ENCODE measurements around the gene CIB4.

CIB4 gene

DNA sequence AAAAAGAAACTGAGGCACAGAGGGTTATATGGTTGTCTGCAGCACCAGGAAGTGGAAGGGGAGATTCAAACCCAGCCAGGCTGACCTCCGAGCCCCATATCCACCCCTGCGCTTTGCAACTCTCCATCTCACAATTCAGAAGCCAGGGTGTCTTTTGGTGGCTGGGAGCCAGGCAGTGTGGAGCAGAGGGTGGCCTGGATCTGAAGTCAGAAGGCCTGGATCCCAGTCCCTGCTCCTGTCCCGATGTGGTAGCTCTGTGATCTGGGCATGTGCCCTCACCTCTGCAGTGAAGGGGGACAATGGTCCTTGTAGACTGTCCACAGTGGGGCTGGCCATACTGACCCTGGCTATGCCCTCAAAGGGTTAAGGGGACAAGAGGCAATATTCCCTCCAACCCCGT is 57.0 kb downstream of the CIB4 start:
- Histone ChIP-seq H3K4me3 (ENCODE audit: low read depth, low read length) (no peak overlapping the region), H3K27ac (no peak overlapping the region), H3K36me3 (replicated peaks) (no peaks in the 10 kb centered on the region), H3K27me3 (replicated peaks) (peaks cover 34% of the 10 kb centered on the region)
- in situ Hi-C loops (cut with HindIII; ENCODE audit: low pct_ligation_motif_present, low sequenced_read_pairs): loop anchor here (25.0 kb wide), 1 partner anchor 178 kb away; the partner anchor contains the start of gene SLC35F6
- TF ChIP-seq, protein P1, sequence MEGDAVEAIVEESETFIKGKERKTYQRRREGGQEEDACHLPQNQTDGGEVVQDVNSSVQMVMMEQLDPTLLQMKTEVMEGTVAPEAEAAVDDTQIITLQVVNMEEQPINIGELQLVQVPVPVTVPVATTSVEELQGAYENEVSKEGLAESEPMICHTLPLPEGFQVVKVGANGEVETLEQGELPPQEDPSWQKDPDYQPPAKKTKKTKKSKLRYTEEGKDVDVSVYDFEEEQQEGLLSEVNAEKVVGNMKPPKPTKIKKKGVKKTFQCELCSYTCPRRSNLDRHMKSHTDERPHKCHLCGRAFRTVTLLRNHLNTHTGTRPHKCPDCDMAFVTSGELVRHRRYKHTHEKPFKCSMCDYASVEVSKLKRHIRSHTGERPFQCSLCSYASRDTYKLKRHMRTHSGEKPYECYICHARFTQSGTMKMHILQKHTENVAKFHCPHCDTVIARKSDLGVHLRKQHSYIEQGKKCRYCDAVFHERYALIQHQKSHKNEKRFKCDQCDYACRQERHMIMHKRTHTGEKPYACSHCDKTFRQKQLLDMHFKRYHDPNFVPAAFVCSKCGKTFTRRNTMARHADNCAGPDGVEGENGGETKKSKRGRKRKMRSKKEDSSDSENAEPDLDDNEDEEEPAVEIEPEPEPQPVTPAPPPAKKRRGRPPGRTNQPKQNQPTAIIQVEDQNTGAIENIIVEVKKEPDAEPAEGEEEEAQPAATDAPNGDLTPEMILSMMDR (IDR thresholded peaks at IDR 0.05; ENCODE audit: low read depth, low read length, missing control alignments): no peak
- DNase-seq: no peak

GRCh38 chr2:26583381-26583911 is 57.7 kb downstream of the CIB4 start:
- H3K36me3 ChIP-seq (replicated peaks): no peaks in the 10 kb centered on the region
- H3K4me3 ChIP-seq (ENCODE audit: low read depth, low read length): no peak overlapping the region
- in situ Hi-C loops (cut with HindIII; ENCODE audit: low pct_ligation_motif_present, low sequenced_read_pairs): loop anchor here (25.0 kb wide), 1 partner anchor 179 kb away; the partner anchor contains the start of gene SLC35F6
- no peak overlapping the region for H3K27ac ChIP-seq
- no peak for DNase-seq
- H3K27me3 ChIP-seq (replicated peaks): peaks cover 30% of the 10 kb centered on the region
- TF ChIP-seq, protein P1 (IDR thresholded peaks at IDR 0.05; ENCODE audit: low read depth, low read length, missing control alignments): no peak

- no peak overlapping the region for H3K4me3 ChIP-seq (ENCODE audit: low read depth, low read length)
- TF ChIP-seq, protein P1 (IDR thresholded peaks at IDR 0.05; ENCODE audit: low read depth, low read length, missing control alignments): no peak
- H3K27me3 ChIP-seq (replicated peaks): peaks cover 29% of the 10 kb centered on the region
- no peak for DNase-seq
- no peak overlapping the region for H3K27ac ChIP-seq
- in situ Hi-C loops (cut with HindIII; ENCODE audit: low pct_ligation_motif_present, low sequenced_read_pairs): loop anchor here (25.0 kb wide), 1 partner anchor 179 kb away; the partner anchor contains the start of gene SLC35F6
- H3K36me3 ChIP-seq (replicated peaks): no peaks in the 10 kb centered on the region
Observed at GRCh38 chr2:26582890-26583289, 58.3 kb downstream of the CIB4 start.

- no peak for DNase-seq
- peaks cover 27% of the 10 kb centered on the region for H3K27me3 ChIP-seq (replicated peaks)
- H3K27ac ChIP-seq: no peak overlapping the region
- TF ChIP-seq, protein P1 (IDR thresholded peaks at IDR 0.05; ENCODE audit: low read depth, low read length, missing control alignments): no peak
- H3K36me3 ChIP-seq (replicated peaks): no peaks in the 10 kb centered on the region
- in situ Hi-C loops (cut with HindIII; ENCODE audit: low pct_ligation_motif_present, low sequenced_read_pairs): loop anchor here (25.0 kb wide), 1 partner anchor 180 kb away; the partner anchor contains the start of gene SLC35F6
- no peak overlapping the region for H3K4me3 ChIP-seq (ENCODE audit: low read depth, low read length)
Observed at GRCh38 chr2:26581991-26582842, 58.9 kb downstream of the CIB4 start.

DNA sequence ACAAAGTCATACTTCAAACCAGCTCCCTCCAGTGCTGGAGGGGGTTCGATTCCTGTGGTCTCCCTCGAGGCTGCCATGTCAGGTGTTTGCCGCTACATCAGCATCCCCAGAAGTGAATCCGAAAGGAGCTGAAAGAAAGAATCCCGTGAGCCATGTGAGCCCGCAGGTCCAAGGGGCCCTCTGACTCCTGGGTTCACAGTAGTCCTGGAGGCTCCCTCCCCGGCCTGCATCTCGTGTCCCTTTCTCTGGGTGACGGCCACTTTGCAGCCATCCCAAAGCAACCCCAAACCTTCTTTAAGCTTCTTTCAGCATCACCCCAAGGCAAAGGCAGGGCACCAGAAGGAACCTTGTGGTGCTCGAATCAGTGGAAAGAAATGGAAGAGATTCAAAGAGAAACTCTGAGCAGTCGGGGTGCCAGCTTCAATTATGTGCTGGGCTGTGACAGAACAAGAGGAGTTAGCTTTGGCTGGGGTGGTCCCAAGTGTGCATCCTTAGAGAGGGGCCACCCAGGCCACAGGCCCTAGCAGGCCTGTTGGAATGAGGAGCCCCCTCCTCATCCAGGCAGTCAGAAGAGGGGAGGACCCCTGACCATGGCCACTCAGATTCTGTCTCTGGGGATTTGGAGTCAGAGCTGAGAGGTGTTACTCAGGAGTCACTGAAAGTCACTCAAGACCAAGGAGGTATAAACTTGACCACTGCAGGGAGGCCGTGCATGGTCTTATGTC is 59.7 kb downstream of the CIB4 start:
- TF ChIP-seq, protein P1 (IDR thresholded peaks at IDR 0.05; ENCODE audit: low read depth, low read length, missing control alignments): no peak
- no peak overlapping the region for H3K27ac ChIP-seq
- in situ Hi-C loops (cut with HindIII; ENCODE audit: low pct_ligation_motif_present, low sequenced_read_pairs): loop anchor here (25.0 kb wide), 1 partner anchor 181 kb away; the partner anchor contains the start of gene SLC35F6
- H3K36me3 ChIP-seq (replicated peaks): no peaks in the 10 kb centered on the region
- H3K4me3 ChIP-seq (ENCODE audit: low read depth, low read length): no peak overlapping the region
- peaks cover 22% of the 10 kb centered on the region for H3K27me3 ChIP-seq (replicated peaks)
- no peak for DNase-seq
